Esophagus muscularis mucosa (tissue), 4 donors: ENCODE measurements around the gene ERAP2.

Source experiments
- EP300 ChIP-seq: sonication (generic); formaldehyde crosslinking; IDR thresholded peaks from one replicate; pipeline ENCODE4 v1.6.1; 2017; ENCODE audit warnings: antibody characterized with exemption
- POLR2AphosphoS5 ChIP-seq, 2 donors: sonication (generic); formaldehyde crosslinking; IDR thresholded peaks; one replicate each; pipeline ENCODE4 v1.6.1; 2017; ENCODE audit warnings: antibody characterized with exemption in 2 of 2
- TF ChIP-seq, protein P1 (sequence below), 3 experiments: fragments of 200-600 bp in 2 of 3; fragments of 450-650 bp in 1 of 3; sonication (generic) in 2 of 3; IDR thresholded peaks; one replicate each; pipeline ENCODE4 v1.5.1; 2017 to 2019; ENCODE audit warnings: antibody characterized with exemption in 3 of 3, mild to moderate bottlenecking in 2 of 3, moderate library complexity in 1 of 3

DNA sequence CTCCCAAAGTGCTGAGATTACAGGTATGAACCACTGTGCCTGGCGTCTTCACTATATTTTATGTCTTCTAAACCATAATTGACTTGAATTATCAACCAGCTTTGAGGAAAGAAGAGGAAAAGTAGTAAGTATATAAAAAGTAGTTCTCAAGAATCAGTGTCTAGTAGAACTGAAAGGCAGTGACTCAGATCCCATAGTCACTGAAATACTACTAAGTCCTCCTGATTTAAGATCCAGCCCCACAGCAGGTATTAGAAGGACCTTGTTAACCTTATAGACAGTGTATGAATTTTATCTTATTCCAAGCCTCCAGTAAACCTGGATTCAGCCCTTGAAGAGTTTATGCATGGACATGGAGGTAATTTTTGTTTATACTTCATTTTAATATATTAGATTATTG is 91.1 kb downstream of the ERAP2 start:
- TF ChIP-seq, protein P1, sequence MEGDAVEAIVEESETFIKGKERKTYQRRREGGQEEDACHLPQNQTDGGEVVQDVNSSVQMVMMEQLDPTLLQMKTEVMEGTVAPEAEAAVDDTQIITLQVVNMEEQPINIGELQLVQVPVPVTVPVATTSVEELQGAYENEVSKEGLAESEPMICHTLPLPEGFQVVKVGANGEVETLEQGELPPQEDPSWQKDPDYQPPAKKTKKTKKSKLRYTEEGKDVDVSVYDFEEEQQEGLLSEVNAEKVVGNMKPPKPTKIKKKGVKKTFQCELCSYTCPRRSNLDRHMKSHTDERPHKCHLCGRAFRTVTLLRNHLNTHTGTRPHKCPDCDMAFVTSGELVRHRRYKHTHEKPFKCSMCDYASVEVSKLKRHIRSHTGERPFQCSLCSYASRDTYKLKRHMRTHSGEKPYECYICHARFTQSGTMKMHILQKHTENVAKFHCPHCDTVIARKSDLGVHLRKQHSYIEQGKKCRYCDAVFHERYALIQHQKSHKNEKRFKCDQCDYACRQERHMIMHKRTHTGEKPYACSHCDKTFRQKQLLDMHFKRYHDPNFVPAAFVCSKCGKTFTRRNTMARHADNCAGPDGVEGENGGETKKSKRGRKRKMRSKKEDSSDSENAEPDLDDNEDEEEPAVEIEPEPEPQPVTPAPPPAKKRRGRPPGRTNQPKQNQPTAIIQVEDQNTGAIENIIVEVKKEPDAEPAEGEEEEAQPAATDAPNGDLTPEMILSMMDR (IDR thresholded peaks at IDR 0.05): no peak
- TF ChIP-seq EP300 (no peak), POLR2AphosphoS5 (IDR thresholded peaks at IDR 0.05) (no peak)
